ENCODE measurements around the gene ATG16L1.

Gene ATG16L1

GRCh38 chr2:233319256-233319655, 67.8 kb downstream of the ATG16L1 start:
- H3K36me3 ChIP-seq (ENCODE audit: control insufficient read depth, insufficient read depth, low read length): no peaks in the 10 kb centered on the region

GRCh38 chr2:233320470-233320869, 69.0 kb downstream of the ATG16L1 start:
- Histone ChIP-seq H3K4me1 (ENCODE audit: control insufficient read depth, insufficient read depth, low read length) (no peaks in the 10 kb centered on the region), H3K9me3 (ENCODE audit: control insufficient read depth, insufficient read depth, low read depth, low read length) (no peaks in the 10 kb centered on the region), H3K36me3 (ENCODE audit: control insufficient read depth, insufficient read depth, low read length) (no peaks in the 10 kb centered on the region), H3K27me3 (ENCODE audit: control insufficient read depth, insufficient read depth, low read length) (0 out of 2 replicates have a peak, but pooled peaks cover 4% of the 10 kb centered on the region), H3K27ac (ENCODE audit: low read depth, low read length) (no peak overlapping the region), H3K9ac (ENCODE audit: low read length) (no peak overlapping the region), H3K4me3 (ENCODE audit: low read depth, low read length) (no peak overlapping the region)

More at GRCh38 chr2:233319256-233319655, 67.8 kb downstream of the ATG16L1 start:
- Histone ChIP-seq H3K27me3 (ENCODE audit: control insufficient read depth, insufficient read depth, low read length) (0 out of 2 replicates have a peak, but pooled peaks cover 4% of the 10 kb centered on the region), H3K4me3 (ENCODE audit: low read depth, low read length) (no peak overlapping the region), H3K4me1 (ENCODE audit: control insufficient read depth, insufficient read depth, low read length) (no peaks in the 10 kb centered on the region), H3K9me3 (ENCODE audit: control insufficient read depth, insufficient read depth, low read depth, low read length) (no peaks in the 10 kb centered on the region), H3K9ac (ENCODE audit: low read length) (no peak overlapping the region), H3K27ac (ENCODE audit: low read depth, low read length) (no peak overlapping the region)

GRCh38 chr2:233321166-233321565, 69.7 kb downstream of the ATG16L1 start:
- 0 out of 2 replicates have a peak, but pooled peaks cover 4% of the 10 kb centered on the region for H3K27me3 ChIP-seq (ENCODE audit: control insufficient read depth, insufficient read depth, low read length)
- H3K27ac ChIP-seq (ENCODE audit: low read depth, low read length): no peak overlapping the region
- H3K36me3 ChIP-seq (ENCODE audit: control insufficient read depth, insufficient read depth, low read length): no peaks in the 10 kb centered on the region
- H3K4me1 ChIP-seq (ENCODE audit: control insufficient read depth, insufficient read depth, low read length): no peaks in the 10 kb centered on the region
- no peaks in the 10 kb centered on the region for H3K9me3 ChIP-seq (ENCODE audit: control insufficient read depth, insufficient read depth, low read depth, low read length)
- no peak overlapping the region for H3K9ac ChIP-seq (ENCODE audit: low read length)
- no peak overlapping the region for H3K4me3 ChIP-seq (ENCODE audit: low read depth, low read length)

- Histone ChIP-seq H3K36me3 (ENCODE audit: control insufficient read depth, insufficient read depth, low read length) (no peaks in the 10 kb centered on the region), H3K27me3 (ENCODE audit: control insufficient read depth, insufficient read depth, low read length) (peaks cover 14% of the 10 kb centered on the region), H3K27ac (ENCODE audit: low read depth, low read length) (no peak overlapping the region), H3K4me3 (ENCODE audit: low read depth, low read length) (no peak overlapping the region), H3K9ac (ENCODE audit: low read length) (no peak overlapping the region), H3K4me1 (ENCODE audit: control insufficient read depth, insufficient read depth, low read length) (peaks cover 4% of the 10 kb centered on the region; the same call in 1 of the 2 replicates), H3K9me3 (ENCODE audit: control insufficient read depth, insufficient read depth, low read depth, low read length) (no peaks in the 10 kb centered on the region)
These were observed 72.4 kb downstream of the ATG16L1 start for GRCh38 chr2:233323851-233324250.

- Histone ChIP-seq H3K27me3 (ENCODE audit: control insufficient read depth, insufficient read depth, low read length) (peaks cover 14% of the 10 kb centered on the region), H3K9ac (ENCODE audit: low read length) (no peak overlapping the region), H3K9me3 (ENCODE audit: control insufficient read depth, insufficient read depth, low read depth, low read length) (no peaks in the 10 kb centered on the region), H3K36me3 (ENCODE audit: control insufficient read depth, insufficient read depth, low read length) (no peaks in the 10 kb centered on the region), H3K27ac (ENCODE audit: low read depth, low read length) (no peak overlapping the region), H3K4me3 (ENCODE audit: low read depth, low read length) (no peak overlapping the region), H3K4me1 (ENCODE audit: control insufficient read depth, insufficient read depth, low read length) (peaks cover 18% of the 10 kb centered on the region)
These were observed 73.8 kb downstream of the ATG16L1 start for GRCh38 chr2:233325256-233325655.

GRCh38 chr2:233325814-233326213, 74.3 kb downstream of the ATG16L1 start:
- Histone ChIP-seq H3K27me3 (ENCODE audit: control insufficient read depth, insufficient read depth, low read length) (peaks cover 17% of the 10 kb centered on the region), H3K9ac (ENCODE audit: low read length) (no peak overlapping the region), H3K9me3 (ENCODE audit: control insufficient read depth, insufficient read depth, low read depth, low read length) (no peaks in the 10 kb centered on the region), H3K27ac (ENCODE audit: low read depth, low read length) (no peak overlapping the region), H3K4me1 (ENCODE audit: control insufficient read depth, insufficient read depth, low read length) (peaks cover 20% of the 10 kb centered on the region), H3K4me3 (ENCODE audit: low read depth, low read length) (no peak overlapping the region), H3K36me3 (ENCODE audit: control insufficient read depth, insufficient read depth, low read length) (no peaks in the 10 kb centered on the region)

- Histone ChIP-seq H3K4me3 (ENCODE audit: low read depth, low read length) (no peak overlapping the region), H3K4me1 (ENCODE audit: control insufficient read depth, insufficient read depth, low read length) (peaks cover 20% of the 10 kb centered on the region), H3K9ac (ENCODE audit: low read length) (no peak overlapping the region), H3K36me3 (ENCODE audit: control insufficient read depth, insufficient read depth, low read length) (no peaks in the 10 kb centered on the region), H3K9me3 (ENCODE audit: control insufficient read depth, insufficient read depth, low read depth, low read length) (no peaks in the 10 kb centered on the region), H3K27ac (ENCODE audit: low read depth, low read length) (no peak overlapping the region), H3K27me3 (ENCODE audit: control insufficient read depth, insufficient read depth, low read length) (peaks cover 24% of the 10 kb centered on the region)
These were observed 75.0 kb downstream of the ATG16L1 start for GRCh38 chr2:233326500-233326899.

- Histone ChIP-seq H3K9me3 (ENCODE audit: control insufficient read depth, insufficient read depth, low read depth, low read length) (no peaks in the 10 kb centered on the region), H3K27me3 (ENCODE audit: control insufficient read depth, insufficient read depth, low read length) (peaks cover 34% of the 10 kb centered on the region), H3K9ac (ENCODE audit: low read length) (no peak overlapping the region), H3K4me3 (ENCODE audit: low read depth, low read length) (no peak overlapping the region), H3K27ac (ENCODE audit: low read depth, low read length) (peak overlapping the region; percentile 32; the same call in 1 of the 2 replicates), H3K4me1 (ENCODE audit: control insufficient read depth, insufficient read depth, low read length) (peaks cover 20% of the 10 kb centered on the region), H3K36me3 (ENCODE audit: control insufficient read depth, insufficient read depth, low read length) (no peaks in the 10 kb centered on the region)
These were observed 77.4 kb downstream of the ATG16L1 start for GRCh38 chr2:233328922-233329321.

- no peak overlapping the region for H3K4me3 ChIP-seq (ENCODE audit: low read depth, low read length)
- peak overlapping the region; percentile 16 for H3K9ac ChIP-seq (ENCODE audit: low read length)
- peaks cover 40% of the 10 kb centered on the region for H3K27me3 ChIP-seq (ENCODE audit: control insufficient read depth, insufficient read depth, low read length)
- H3K4me1 ChIP-seq (ENCODE audit: control insufficient read depth, insufficient read depth, low read length): peaks cover 20% of the 10 kb centered on the region
- H3K9me3 ChIP-seq (ENCODE audit: control insufficient read depth, insufficient read depth, low read depth, low read length): no peaks in the 10 kb centered on the region
- peak overlapping the region; percentile 32; the same call in 1 of the 2 replicates for H3K27ac ChIP-seq (ENCODE audit: low read depth, low read length)
- H3K36me3 ChIP-seq (ENCODE audit: control insufficient read depth, insufficient read depth, low read length): no peaks in the 10 kb centered on the region
These were observed 78.1 kb downstream of the ATG16L1 start for GRCh38 chr2:233329489-233330135.

GRCh38 chr2:233331536-233331935, 80.1 kb downstream of the ATG16L1 start:
- H3K9me3 ChIP-seq (ENCODE audit: control insufficient read depth, insufficient read depth, low read depth, low read length): no peaks in the 10 kb centered on the region

GRCh38 chr2:233332125-233332524, 80.7 kb downstream of the ATG16L1 start:
- no peak overlapping the region for H3K9ac ChIP-seq (ENCODE audit: low read length)
- no peaks in the 10 kb centered on the region for H3K9me3 ChIP-seq (ENCODE audit: control insufficient read depth, insufficient read depth, low read depth, low read length)
- no peaks in the 10 kb centered on the region for H3K36me3 ChIP-seq (ENCODE audit: control insufficient read depth, insufficient read depth, low read length)
- H3K4me3 ChIP-seq (ENCODE audit: low read depth, low read length): no peak overlapping the region
- H3K27me3 ChIP-seq (ENCODE audit: control insufficient read depth, insufficient read depth, low read length): peaks cover 40% of the 10 kb centered on the region
- H3K4me1 ChIP-seq (ENCODE audit: control insufficient read depth, insufficient read depth, low read length): peaks cover 20% of the 10 kb centered on the region
- no peak overlapping the region for H3K27ac ChIP-seq (ENCODE audit: low read depth, low read length)

More at GRCh38 chr2:233331536-233331935, 80.1 kb downstream of the ATG16L1 start:
- Histone ChIP-seq H3K27ac (ENCODE audit: low read depth, low read length) (no peak overlapping the region), H3K36me3 (ENCODE audit: control insufficient read depth, insufficient read depth, low read length) (no peaks in the 10 kb centered on the region), H3K4me1 (ENCODE audit: control insufficient read depth, insufficient read depth, low read length) (peaks cover 20% of the 10 kb centered on the region), H3K27me3 (ENCODE audit: control insufficient read depth, insufficient read depth, low read length) (peaks cover 40% of the 10 kb centered on the region), H3K4me3 (ENCODE audit: low read depth, low read length) (no peak overlapping the region), H3K9ac (ENCODE audit: low read length) (no peak overlapping the region)
